NB4 (cell line): ENCODE results near the gene KRT16.

ENCODE experiments used
- CTCF ChIP-seq: IDR thresholded peaks from one replicate; pipeline ENCODE4 v1.5.1; 2012; ENCODE audit warnings: low read depth, low read length
- POLR2A ChIP-seq: IDR thresholded peaks from 2 replicates; pipeline ENCODE4 v1.6.1; 2011; ENCODE audit warnings: mild to moderate bottlenecking; ENCODE audit not compliant: insufficient read length; ENCODE audit errors: extremely low read depth

GRCh38 chr17:41579484-41580243, 32.9 kb downstream of the KRT16 start:
- TF ChIP-seq CTCF = peak; percentile 82
- TF ChIP-seq POLR2A = no peak
